HG02610 (cell line): ENCODE data around the gene CATSPER2.
A peak's percentile ranks its signal among the peaks of the same experiment; 100 is the strongest.
"Not testable (repeated sequence)": the region's sequence is repeated elsewhere in the genome, so short reads cannot be mapped to it uniquely, and the experiment has no call there.

Source experiments
- ATAC-seq: cut with Tn5 transposase; IDR thresholded peaks from one replicate; pipeline ENCODE4 v1.9.1; 2021; ENCODE audit warnings: mild to moderate bottlenecking, moderate library complexity; ENCODE audit not compliant: unreplicated experiment

CATSPER2 gene

DNA sequence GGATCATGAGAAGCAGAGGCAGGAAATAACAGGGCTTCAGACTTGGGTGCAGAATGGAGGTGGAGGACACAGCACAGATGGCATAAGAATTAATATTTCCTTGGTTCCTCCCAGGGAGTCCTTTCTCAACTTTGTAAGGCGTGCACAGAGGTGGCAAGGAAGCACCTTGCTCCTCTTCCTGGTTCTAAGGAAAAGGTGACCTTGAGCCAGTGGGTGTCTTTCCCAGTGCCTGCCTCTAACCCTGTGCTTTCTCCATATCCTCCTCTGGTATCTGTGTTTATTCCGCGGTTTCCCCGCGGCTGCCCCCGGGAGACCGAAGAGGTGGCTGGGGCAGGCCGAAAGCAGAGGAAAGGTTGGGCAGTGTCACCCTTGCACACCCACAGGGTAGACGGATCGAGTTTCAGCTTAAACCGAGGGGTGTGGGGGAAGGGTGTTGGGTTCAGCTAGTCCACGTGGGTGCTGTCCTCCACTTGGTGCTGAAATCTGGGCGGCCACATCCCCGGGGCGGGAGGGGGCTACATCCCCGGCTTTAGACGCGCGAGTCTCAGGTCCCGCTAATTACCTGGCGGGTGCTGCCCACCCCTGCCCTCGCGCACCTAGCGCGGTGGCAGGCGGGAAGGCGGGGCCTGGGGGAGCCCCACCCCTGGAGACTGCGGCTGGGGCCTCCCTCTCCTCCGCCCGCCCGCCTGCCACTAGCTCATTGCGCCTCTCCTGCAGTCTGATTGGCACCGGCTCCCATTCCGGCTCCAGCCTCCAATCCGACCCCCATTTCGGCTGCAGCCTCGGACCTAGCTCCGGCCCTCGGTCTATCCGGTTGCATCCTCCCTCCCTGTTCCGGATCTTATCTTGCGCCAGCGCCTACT lies 55.1 kb downstream of the CATSPER2 start, which contains the start of gene CKMT1B:
CKMT1B (plus strand) TSS at position 700 of the 863 bp plus-strand sequence. CDS start 192 bp downstream, outside the sequence.
- ATAC-seq = not testable (repeated sequence)

DNA sequence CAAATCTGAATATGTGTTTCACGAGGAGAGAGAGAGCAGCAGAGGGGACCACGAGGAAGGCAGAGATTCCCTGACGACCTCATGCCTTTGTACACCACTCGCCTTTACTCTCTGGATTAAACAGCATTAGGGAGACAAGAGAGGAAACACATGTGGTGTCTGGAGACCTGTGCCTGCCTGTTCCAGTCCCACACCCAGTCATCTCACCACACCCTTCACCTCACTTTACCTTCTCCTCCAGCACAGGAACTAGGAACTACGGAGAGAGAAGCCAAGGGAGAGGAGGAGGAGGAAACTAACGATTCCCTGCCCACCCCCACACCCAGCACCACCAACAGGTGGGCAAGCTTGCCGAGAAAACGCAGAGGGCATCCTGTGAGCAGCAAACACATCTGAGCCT lies 55.8 kb downstream of the CATSPER2 start:
- not testable (repeated sequence) for ATAC-seq

DNA sequence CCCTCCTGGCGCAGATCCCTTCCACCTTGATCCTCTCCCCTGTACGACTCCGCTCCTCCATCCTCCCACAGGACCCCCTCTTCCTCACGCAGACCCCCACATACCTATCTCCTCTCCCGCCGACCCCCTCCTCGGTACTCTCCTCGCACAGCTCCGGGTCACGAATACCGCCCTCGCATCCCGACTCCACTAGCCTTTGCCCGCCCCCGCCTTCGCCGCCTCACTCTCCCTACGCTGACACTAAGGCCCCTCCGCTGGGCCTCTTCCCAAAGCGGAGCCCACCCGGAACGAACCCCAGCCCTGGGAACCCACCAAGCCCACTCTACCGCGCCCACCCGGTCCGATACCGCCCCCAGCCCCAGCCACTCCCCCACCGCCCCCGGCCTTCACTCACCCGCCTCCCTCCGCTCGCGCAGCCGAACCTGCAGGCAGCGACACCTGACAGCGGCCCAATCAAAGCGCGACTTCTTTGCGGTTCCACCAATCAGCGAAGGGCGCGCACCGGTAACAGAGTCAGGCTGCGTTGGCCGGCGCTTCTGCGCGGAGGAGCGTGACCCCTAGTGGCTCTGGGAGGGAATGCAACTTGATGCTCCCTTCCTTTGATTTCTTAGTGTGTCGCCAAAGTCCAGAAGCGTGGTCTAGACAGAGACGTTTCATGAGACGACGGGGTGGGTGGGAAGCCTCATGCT lies 58.7 kb downstream of the CATSPER2 start, which contains the start of gene PPIP5K1:
PPIP5K1 (minus strand) TSS at position 431 of the 689 bp plus-strand sequence. CDS start 5,704 bp downstream, outside the sequence.
- ATAC-seq = peak; percentile 98
